Measurements from ENCODE around the gene GSTP1.
"Not testable (repeated sequence)": the region's sequence is repeated elsewhere in the genome, so short reads cannot be mapped to it uniquely, and the experiment has no call there.

Gene GSTP1

GRCh38 chr11:67541198-67541597, 42.4 kb upstream of the GSTP1 start:
- TF ChIP-seq ZNF274 (IDR thresholded peaks at IDR 0.05; ENCODE audit: low read depth, low read length) (no peak), YY1 (IDR thresholded peaks at IDR 0.05; ENCODE audit: insufficient read depth, insufficient read length) (no peak), SUZ12 (IDR thresholded peaks at IDR 0.05; ENCODE audit: extremely low read depth, insufficient read depth, insufficient read length) (no peak)
- Histone ChIP-seq H3K4me3 (ENCODE audit: insufficient read length, low read depth) (no peak overlapping the region), H3K4me1 (ENCODE audit: insufficient read depth, insufficient read length) (peaks cover 9% of the 10 kb centered on the region), H3K9ac (ENCODE audit: insufficient read length, low read depth) (no peak overlapping the region), H3K9me3 (ENCODE audit: insufficient read depth, low read length) (peaks cover 6% of the 10 kb centered on the region), H3K36me3 (ENCODE audit: insufficient read depth, insufficient read length, low read length) (no peaks in the 10 kb centered on the region), H3K27me3 (ENCODE audit: insufficient read depth, insufficient read length) (no peaks in the 10 kb centered on the region)
- DNase-seq (ENCODE audit: low read depth, low spot score) = no peak

DNA sequence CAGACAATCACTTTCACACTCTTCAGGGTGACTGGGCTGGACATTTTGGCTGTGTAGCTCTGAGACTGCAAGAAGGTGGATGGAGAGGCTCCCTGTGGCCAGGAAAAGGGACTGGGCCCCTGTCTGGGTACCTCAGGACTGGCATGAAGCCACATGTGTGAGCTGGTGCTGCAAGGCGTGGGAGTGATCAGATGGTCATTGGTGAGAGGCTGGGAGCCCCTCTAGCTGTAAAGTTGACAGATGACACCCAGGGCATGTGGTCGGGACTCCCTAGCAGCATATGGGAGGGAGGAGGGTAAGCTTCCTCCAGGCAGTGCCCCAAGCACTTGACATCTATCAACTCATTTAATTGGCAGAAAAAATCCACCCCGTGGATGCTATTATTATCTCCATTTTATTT, 41.4 kb upstream of the GSTP1 start:
- H3K4me3 ChIP-seq (ENCODE audit: insufficient read length, low read depth) = no peak overlapping the region
- no peaks in the 10 kb centered on the region for H3K36me3 ChIP-seq (ENCODE audit: insufficient read depth, insufficient read length, low read length)
- no peaks in the 10 kb centered on the region for H3K27me3 ChIP-seq (ENCODE audit: insufficient read depth, insufficient read length)

GRCh38 chr11:67542971-67543370, 40.6 kb upstream of the GSTP1 start:
- Histone ChIP-seq H3K4me1 (ENCODE audit: insufficient read depth, insufficient read length) (peaks cover 9% of the 10 kb centered on the region), H3K9me3 (ENCODE audit: insufficient read depth, low read length) (no peaks in the 10 kb centered on the region; the same call in 1 of the 2 replicates), H3K36me3 (ENCODE audit: insufficient read depth, insufficient read length, low read length) (no peaks in the 10 kb centered on the region), H3K4me3 (ENCODE audit: insufficient read length, low read depth) (no peak overlapping the region), H3K27me3 (ENCODE audit: insufficient read depth, insufficient read length) (no peaks in the 10 kb centered on the region), H3K9ac (ENCODE audit: insufficient read length, low read depth) (no peak overlapping the region)
- no peak for TF ChIP-seq YY1 (IDR thresholded peaks at IDR 0.05; ENCODE audit: insufficient read depth, insufficient read length)
- no peak for TF ChIP-seq SUZ12 (IDR thresholded peaks at IDR 0.05; ENCODE audit: extremely low read depth, insufficient read depth, insufficient read length)
- TF ChIP-seq ZNF274 (IDR thresholded peaks at IDR 0.05; ENCODE audit: low read depth, low read length) = no peak
- no peak for DNase-seq (ENCODE audit: low read depth, low spot score)

More for the DNA sequence above, 41.4 kb upstream of the GSTP1 start:
- Histone ChIP-seq H3K4me1 (ENCODE audit: insufficient read depth, insufficient read length) (peaks cover 9% of the 10 kb centered on the region), H3K9ac (ENCODE audit: insufficient read length, low read depth) (no peak overlapping the region), H3K9me3 (ENCODE audit: insufficient read depth, low read length) (no peaks in the 10 kb centered on the region; the same call in 1 of the 2 replicates)
- DNase-seq (ENCODE audit: low read depth, low spot score) = no peak
- no peak for TF ChIP-seq SUZ12 (IDR thresholded peaks at IDR 0.05; ENCODE audit: extremely low read depth, insufficient read depth, insufficient read length)
- no peak for TF ChIP-seq YY1 (IDR thresholded peaks at IDR 0.05; ENCODE audit: insufficient read depth, insufficient read length)
- no peak for TF ChIP-seq ZNF274 (IDR thresholded peaks at IDR 0.05; ENCODE audit: low read depth, low read length)

DNA sequence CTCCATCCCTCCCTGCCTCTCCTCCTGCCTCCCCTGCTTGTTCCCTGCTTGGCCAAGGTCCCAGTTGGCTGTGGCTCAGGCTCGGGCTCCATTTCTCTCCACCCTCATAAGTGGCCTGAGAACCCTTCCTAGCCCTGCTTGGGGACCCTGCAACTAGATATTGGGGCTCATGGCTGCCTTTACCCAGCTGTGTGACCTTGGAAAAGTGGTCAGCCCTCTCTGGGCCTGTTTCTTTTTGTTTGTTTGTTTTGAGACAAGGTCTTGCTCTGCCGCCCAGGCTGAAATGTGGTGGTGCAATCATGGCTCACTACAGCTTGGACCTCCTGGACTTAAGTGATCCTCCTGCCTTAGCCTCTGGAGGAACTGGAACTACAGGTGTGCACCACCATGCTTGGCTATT, 40.0 kb upstream of the GSTP1 start:
- peaks cover 9% of the 10 kb centered on the region for H3K4me1 ChIP-seq (ENCODE audit: insufficient read depth, insufficient read length)
- no peak overlapping the region for H3K4me3 ChIP-seq (ENCODE audit: insufficient read length, low read depth)
- H3K9me3 ChIP-seq (ENCODE audit: insufficient read depth, low read length) = no peaks in the 10 kb centered on the region; the same call in 1 of the 2 replicates
- DNase-seq (ENCODE audit: low read depth, low spot score) = no peak
- peak overlapping the region; percentile 11 for H3K9ac ChIP-seq (ENCODE audit: insufficient read length, low read depth)
- no peaks in the 10 kb centered on the region for H3K36me3 ChIP-seq (ENCODE audit: insufficient read depth, insufficient read length, low read length)
- H3K27me3 ChIP-seq (ENCODE audit: insufficient read depth, insufficient read length) = no peaks in the 10 kb centered on the region
- no peak for TF ChIP-seq ZNF274 (IDR thresholded peaks at IDR 0.05; ENCODE audit: low read depth, low read length)

DNA sequence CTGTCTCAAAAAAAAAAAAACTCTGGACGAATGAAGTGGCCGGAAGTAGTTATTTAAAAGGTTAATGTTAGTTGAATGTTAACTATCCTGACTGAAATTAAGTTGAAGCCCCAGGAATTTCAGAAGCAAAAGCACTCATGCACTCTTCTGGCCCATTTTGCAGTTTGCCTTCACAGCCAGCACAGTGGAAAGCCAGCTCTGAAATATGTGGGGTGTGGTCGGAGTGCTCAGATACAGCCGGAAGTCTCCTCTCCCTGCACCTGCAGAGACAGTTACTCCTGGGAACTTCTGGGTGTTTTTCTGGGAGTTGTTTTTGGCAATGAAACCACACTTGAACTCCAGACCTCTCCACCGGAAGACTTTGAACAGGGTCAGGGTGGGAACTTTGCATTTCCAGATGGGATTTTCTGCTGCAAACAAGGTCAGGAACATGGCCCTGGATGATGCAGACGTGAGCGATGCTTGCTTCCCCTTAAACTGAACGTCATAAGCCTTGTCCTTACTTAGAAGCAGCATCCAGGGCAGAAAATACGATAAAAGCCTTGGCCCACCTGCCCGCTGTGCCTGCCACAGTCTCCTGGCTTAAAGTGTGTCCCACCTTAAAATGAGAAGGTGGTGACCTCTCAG, 38.9 kb upstream of the GSTP1 start:
- Histone ChIP-seq H3K9me3 (ENCODE audit: insufficient read depth, low read length) (no peaks in the 10 kb centered on the region; the same call in 1 of the 2 replicates), H3K36me3 (ENCODE audit: insufficient read depth, insufficient read length, low read length) (no peaks in the 10 kb centered on the region)
- DNase-seq (ENCODE audit: low read depth, low spot score) = no peak

GRCh38 chr11:67545280-67545679, 38.3 kb upstream of the GSTP1 start:
- no peak overlapping the region for H3K9ac ChIP-seq (ENCODE audit: insufficient read length, low read depth)
- H3K27me3 ChIP-seq (ENCODE audit: insufficient read depth, insufficient read length) = no peaks in the 10 kb centered on the region
- no peaks in the 10 kb centered on the region for H3K9me3 ChIP-seq (ENCODE audit: insufficient read depth, low read length)
- TF ChIP-seq SUZ12 (IDR thresholded peaks at IDR 0.05; ENCODE audit: extremely low read depth, insufficient read depth, insufficient read length) (no peak), ZNF274 (IDR thresholded peaks at IDR 0.05; ENCODE audit: low read depth, low read length) (no peak), YY1 (IDR thresholded peaks at IDR 0.05; ENCODE audit: insufficient read depth, insufficient read length) (no peak)
- H3K4me1 ChIP-seq (ENCODE audit: insufficient read depth, insufficient read length) = peaks cover 9% of the 10 kb centered on the region
- DNase-seq (ENCODE audit: low read depth, low spot score) = no peak
- H3K36me3 ChIP-seq (ENCODE audit: insufficient read depth, insufficient read length, low read length) = no peaks in the 10 kb centered on the region
- no peak overlapping the region for H3K4me3 ChIP-seq (ENCODE audit: insufficient read length, low read depth)

More for the DNA sequence above, 38.9 kb upstream of the GSTP1 start:
- Histone ChIP-seq H3K4me3 (ENCODE audit: insufficient read length, low read depth) (no peak overlapping the region), H3K4me1 (ENCODE audit: insufficient read depth, insufficient read length) (peaks cover 9% of the 10 kb centered on the region), H3K27me3 (ENCODE audit: insufficient read depth, insufficient read length) (no peaks in the 10 kb centered on the region), H3K9ac (ENCODE audit: insufficient read length, low read depth) (no peak overlapping the region)
- TF ChIP-seq SUZ12 (IDR thresholded peaks at IDR 0.05; ENCODE audit: extremely low read depth, insufficient read depth, insufficient read length) = no peak
- TF ChIP-seq ZNF274 (IDR thresholded peaks at IDR 0.05; ENCODE audit: low read depth, low read length) = no peak
- TF ChIP-seq YY1 (IDR thresholded peaks at IDR 0.05; ENCODE audit: insufficient read depth, insufficient read length) = no peak

GRCh38 chr11:67548112-67548511, 35.5 kb upstream of the GSTP1 start:
- H3K27me3 ChIP-seq (ENCODE audit: insufficient read depth, insufficient read length); H3K4me1 ChIP-seq (ENCODE audit: insufficient read depth, insufficient read length); H3K4me3 ChIP-seq (ENCODE audit: insufficient read length, low read depth); DNase-seq (ENCODE audit: low read depth, low spot score); H3K36me3 ChIP-seq (ENCODE audit: insufficient read depth, insufficient read length, low read length); H3K9ac ChIP-seq (ENCODE audit: insufficient read length, low read depth): not testable (repeated sequence)
- H3K9me3 ChIP-seq (ENCODE audit: insufficient read depth, low read length) = peaks cover 25% of the 10 kb centered on the region
